ENCODE measurements around the gene NOD1.
"Not testable (repeated sequence)": the region's sequence is repeated elsewhere in the genome, so short reads cannot be mapped to it uniquely, and the experiment has no call there.

Gene NOD1

DNA sequence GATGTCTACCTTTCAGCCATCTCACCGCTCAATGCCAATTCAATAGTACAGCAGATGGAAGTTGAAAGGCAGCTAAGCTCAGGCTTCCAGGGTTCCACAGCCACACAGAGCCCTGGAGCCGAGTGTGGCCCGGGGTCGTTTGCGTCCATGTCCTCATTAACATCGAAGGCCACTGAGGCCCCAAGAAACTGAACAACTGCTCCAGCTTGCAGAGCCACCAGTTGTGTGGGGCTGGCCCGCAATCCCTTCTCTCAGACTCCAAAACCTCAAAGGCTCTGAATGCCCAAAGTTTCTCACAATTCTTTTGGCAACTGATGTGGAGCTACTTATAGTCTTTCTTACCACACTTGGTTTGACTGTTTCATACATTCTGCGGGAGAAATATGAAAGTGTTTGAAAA is 31.1 kb downstream of the NOD1 start:
- DNase-seq (ENCODE audit: low spot score): no peak

DNA sequence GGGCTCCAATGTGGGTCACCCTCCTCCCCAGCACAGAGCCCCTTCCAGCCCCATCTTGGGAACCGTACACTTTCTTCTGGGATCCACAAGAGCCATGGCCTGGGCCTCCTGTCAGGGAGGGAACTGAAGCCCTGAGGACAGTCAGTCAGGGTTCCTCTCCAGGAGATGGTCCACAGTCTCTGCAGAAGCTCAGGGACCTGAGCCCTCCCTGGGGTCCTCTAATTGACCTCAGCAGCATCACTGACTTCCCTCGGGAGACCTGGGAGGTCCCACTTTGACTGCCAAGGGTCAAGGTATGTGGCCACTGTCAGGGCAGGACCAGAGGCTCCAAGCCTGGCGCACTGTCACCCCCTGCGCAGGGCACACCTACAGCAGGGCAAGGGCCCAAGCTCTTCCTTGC is 32.3 kb downstream of the NOD1 start:
- no peak for DNase-seq (ENCODE audit: low spot score)

DNA sequence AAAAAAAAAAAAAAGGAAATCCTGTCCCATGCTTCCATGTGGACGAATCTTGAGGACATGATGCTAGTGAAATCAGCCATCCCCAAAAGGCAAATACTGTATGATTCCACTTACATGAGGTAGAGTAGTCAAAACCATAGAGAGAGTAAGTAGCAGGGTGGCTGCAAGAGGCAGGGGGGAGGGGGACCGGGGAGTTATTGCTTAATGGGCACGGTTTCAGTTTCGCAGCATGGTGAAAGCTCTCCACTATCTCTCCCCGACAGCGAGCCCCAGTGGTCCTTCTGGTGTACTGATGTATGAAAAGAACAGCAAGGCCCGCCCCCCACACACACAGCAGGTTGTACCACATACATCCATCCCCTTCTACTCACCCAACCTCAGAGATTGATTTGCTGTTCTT is 32.8 kb downstream of the NOD1 start:
- DNase-seq (ENCODE audit: low spot score): no peak

DNA sequence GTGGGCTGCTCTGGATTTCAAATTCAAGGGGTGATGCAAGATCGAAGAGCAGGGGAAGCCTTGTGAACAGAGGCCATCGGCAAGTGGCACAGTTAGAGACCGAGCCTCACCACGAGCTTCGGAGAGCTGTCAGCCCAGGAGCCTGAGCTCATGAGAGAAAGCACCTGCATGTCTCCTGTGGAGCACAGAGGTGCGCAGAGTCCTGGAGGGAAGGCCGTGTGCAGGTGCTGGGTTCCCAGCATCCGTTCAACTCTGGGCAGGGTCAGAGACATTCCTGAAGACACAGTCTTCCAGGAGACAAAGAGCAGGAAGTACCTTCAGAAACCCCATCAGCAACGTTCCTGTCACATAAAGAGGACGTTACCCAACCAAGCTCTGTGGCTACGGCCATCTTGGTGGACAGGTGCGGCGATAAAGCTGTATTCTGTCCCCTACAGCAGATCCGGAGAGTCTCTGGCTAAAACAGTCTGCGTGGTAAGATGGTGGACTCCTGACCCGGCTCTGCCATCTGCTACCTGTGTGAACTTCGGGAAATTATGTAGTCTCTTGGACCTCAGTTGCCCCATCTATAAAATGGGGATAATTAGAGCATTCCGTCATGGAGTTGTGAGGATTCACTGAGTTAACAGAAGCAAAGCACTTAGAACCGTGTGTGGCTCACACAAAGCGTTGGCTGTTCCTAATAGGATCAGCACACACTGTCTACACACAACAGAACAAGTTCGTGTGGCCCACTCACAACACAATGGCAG is 40.6 kb downstream of the NOD1 start:
- no peak for DNase-seq (ENCODE audit: low spot score)

DNA sequence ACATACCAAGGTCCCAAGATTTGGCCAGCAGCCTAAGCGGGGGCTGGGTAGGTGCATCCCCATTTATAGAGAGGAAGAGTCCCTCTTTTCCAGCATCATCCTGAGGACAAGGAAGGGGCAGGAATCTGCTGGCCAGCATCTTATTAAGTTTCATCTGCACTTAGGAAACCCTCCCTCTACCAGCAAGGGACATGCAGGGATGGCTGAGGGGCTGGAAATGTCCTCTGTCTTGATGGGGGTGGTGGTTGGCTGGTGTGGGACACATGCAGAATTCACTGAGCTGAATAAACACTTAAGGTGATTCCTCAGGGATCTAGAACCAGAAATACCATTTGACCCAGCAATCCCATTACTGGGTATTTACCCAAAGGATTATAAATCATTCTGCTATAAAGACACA is 42.1 kb downstream of the NOD1 start:
- no peak for DNase-seq (ENCODE audit: low spot score)

DNA sequence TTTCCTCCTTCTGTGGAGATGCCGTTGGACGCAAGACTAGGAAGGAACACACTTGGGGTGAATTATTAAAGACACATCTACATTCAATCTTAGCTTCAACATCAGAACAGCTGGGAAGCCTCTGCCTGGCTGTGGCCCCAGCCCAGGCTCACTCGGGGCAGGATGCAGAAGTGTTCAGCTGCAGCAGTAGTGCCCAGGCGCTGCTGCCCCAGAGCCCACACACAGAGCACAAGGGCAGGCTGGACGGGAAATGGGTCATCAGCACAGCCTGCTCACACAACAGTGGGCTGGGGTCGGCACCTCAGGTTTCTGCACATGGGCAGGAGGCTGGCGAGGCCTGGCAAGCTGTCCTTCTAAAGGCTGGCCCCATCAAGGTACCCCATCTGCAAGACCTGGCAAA is 42.5 kb downstream of the NOD1 start:
- no peak for DNase-seq (ENCODE audit: low spot score)

DNA sequence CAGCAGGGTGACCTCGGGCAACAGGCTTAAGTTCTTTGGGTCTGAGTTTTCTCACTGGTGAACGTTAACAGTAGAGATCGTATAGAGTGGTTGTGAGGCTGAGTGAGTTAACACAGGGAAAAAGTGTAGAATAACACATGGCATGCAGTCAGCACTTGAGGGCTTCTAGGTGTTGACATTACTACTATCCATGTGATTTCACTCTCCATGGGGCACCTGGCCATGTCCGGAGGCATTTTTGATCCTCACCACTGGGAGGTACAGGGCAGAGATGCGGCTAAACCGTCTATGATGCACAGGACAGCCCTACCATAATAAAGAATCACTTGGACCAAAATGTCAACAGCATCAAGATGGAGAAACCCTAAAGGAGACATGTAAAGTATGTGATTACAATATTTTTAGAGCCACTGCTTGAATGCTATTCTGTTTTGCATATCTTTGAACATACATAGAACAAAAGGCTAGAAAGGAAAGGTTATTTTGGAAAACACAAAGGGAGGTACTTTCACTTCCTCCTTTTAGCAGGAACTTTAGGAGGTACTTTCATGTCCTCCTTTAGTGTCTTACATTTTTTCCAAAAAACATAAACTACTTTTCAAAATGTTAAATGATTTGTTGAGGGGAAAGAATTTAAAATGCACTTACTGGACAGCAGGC is 44.3 kb downstream of the NOD1 start:
- no peak for DNase-seq (ENCODE audit: low spot score)

DNA sequence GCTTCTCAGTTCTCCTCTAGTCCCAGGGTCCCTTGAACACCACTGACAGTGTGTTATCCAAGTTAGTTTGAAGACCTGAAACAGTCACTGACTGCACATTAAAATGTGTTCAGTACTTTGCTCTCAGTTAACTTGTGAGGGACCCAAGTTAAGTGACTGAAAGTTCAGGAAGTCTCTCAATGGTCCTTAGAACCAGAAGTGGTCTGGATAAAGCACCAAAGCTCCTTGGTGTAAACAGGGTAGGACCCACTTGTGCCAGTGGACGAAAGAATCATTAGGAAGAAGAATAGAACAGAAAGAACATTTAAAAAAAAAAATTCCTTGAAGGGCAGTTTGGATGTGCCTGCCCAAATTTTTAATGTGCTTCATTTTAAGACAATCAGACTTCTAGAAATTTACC is 45.1 kb downstream of the NOD1 start:
- DNase-seq (ENCODE audit: low spot score): no peak

DNA sequence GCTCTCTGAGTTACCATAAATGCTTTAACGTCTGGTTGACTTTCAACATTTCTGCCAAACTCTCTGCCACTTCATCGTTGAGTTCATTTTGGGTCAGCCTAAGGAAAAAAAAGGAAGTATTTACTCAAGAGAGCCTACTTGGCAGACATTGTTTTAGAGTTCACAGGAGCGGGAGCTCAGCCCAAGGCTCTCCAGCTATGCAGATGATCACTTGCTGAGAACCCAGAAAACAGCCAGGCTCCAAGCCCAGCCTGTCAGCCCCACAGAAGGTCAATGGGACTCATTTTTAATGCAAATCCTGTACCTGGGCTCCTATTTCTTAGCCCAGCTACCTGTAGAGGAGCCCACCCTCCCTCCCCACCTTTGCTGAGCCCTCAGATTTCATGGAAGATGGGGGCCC is 45.5 kb downstream of the NOD1 start:
- DNase-seq (ENCODE audit: low spot score): no peak

DNA sequence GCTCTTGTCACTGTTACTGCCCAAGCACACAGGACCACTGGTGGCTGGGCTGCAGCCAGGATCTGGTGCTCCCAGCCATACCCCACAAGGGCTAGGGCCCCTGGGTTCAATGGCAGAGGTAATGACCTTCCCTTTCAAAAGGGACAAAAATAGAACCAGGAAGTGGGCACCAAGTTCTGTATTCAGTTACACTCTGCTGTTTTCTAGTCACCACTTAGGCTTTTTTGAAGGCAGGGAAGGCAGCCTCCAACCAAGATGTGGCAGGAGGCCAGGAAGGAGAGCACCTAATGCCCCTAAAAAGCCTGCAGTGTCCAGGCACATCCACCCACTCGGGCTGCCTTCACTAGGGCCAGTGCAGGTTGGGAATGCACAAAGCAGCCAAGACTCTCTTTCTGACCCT is 47.8 kb downstream of the NOD1 start:
- DNase-seq (ENCODE audit: low spot score): no peak

DNA sequence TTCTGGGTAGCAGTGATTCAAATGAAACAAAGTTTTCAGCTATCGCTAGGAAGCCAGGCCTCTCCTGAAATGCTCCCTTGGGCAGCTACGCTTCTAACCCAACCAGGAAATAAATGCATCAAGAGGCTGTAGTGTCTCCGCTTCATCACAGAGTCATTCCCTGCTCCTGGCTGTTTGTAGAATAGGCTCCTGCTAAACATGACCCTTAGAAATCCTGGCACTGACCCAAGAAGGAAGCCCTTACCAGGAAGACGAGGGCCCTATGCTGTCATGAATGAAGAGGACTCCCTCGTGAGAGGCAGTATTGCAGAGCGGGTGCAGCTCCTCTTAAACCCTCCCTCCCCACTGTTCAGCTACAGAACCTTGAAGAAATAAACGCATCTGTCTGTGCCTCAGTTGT is 48.3 kb downstream of the NOD1 start:
- no peak for DNase-seq (ENCODE audit: low spot score)

DNA sequence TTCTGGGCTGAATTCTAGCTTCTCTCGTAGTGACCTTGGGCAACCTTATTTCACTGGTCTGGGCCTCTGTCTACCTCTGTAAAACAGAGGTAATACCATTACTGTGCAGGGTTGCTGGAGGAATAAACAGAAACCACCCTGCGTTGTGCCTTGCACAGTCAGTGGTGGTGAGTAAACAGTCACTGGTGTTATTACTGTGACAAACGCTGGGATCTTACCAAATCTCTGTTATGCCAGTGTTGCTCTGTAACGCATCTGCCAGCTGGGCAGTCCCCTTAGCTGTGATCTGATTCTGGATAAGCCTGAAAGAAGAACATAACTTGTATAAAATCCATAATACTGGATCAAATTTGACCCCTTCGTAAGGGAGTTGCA is 49.4 kb downstream of the NOD1 start:
- DNase-seq (ENCODE audit: low spot score): no peak

DNA sequence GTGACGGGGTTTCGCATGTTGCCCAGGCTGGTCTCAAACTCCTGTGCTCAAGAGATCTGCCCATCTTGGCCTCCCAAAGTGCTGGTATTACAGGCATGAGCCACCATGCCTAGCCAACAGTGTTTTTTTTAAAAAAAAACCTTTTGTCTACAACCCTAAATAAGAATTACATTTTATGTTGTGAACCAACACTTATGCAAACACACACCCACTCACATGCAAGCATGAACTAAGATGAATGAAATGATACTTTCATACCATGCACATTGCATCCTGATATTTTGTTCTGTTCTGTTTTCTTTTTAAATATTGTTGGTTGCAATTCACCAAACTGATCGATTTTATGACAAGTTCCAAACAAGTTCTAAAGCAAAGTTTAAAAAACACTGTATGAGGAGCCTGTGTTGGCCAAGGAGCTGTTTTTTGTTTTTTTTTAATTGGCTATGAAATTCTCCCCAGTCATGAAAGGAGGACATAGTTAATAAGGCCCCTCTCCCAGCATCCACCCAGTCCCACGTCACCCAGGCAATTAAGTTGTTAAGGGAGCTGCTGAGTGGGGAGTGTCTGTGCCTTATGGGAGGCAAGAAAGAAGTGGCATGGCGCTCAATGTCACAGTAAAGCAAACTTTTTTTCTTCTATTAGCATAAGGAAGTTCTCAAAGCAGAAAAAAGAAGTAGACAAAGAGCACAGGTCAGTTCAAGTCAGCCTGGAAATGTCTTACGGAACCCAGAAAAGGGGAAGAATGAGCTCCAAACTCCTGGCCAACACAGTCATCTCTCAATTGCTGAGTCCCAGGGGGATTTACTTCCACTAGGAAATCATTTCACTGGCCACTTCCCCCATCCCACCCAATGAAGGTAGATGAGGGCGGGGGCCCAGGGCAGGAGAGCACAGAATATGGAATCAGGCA is 50.1 kb downstream of the NOD1 start:
- no peak for DNase-seq (ENCODE audit: low spot score)

DNA sequence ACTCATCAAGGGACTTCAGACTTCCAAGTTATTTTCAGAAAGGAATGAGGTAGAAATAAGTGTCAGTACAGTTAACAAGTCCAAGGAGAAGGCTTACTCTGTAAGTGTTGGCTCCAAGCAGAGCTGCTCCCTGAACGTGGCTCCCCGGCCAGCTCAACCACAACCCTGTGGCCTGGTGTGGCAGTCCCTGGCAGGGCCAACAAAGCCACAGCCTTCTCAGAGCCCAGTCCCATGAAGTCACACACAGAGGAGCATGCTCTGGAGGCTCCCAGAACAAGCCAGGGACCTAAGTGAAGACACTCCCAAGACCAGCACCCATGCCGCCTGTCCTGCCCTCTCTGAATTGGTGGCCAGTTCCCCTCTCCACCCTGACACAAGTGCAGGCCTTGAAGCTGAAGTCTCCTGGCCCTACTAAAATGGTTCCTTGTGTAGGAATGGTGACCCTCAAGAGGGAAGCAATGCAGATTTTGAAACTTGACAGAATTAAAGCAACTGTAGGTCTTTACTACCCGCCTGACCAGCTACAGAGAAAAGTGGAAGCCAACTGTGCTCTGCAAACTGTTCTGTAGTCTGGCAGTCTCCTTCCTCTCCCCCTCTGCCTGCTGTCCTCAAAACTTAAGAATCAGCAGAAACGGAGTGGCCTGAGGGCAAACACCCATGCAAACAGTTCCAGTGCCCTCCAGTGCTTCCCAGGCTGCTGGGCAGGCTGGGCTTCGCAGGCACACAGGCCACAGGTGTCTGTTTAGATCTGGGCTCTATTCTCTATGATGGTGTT is 51.1 kb downstream of the NOD1 start:
- no peak for DNase-seq (ENCODE audit: low spot score)

DNA sequence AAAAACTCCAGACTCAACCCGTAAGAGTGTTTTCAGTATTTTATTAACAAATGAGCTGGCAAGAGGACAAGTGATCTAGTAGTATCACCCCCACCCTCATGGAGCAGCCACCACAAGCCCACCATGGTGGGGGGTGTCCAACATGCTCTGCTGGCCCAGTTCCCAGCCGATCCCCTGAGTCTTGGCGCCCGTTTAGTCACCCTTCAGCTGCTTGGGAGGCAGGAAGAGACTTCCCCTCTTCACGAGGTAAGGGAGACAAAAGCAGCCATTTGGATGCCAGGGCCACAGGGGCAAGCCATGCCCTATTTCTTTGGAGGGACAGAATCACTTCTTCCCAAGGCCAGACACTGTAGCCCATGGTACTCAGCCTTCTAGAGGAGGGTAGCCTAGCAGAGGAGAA is 54.1 kb downstream of the NOD1 start:
- DNase-seq (ENCODE audit: low spot score): no peak

DNA sequence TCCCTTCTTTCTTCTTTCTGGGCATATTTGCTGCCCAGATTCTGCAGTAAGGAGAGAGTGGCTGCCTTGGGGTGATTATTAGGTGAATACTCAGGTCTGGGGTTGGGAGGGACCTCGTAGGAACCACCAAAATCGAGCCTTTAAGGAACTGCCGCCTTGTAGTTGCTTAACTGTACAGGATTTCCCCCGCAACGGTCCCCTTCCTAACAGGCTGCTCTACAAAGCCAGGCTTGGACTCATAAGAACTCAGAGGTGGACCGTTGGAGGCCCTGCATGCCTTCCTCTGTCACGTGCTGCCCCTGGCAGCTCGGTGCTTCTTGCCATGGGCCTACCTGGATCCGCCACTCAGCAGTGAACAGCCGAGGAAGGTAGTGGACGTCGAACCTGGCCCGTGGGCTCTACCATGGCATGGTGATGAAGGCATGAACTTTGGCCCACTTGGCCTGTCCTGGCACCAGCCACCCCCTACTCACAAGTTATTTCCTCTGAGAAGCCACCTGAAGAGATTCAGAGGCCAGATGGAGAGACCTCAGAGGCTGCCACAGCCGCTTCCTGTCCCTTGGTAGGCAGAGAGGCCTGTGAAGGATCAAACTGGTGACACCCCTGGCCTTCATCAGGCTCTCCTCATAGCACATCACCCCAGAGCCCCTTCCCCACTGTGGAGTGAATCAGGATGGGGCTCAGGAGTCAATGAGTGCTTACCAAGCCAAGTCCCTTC is 54.6 kb downstream of the NOD1 start:
- no peak for DNase-seq (ENCODE audit: low spot score)

DNA sequence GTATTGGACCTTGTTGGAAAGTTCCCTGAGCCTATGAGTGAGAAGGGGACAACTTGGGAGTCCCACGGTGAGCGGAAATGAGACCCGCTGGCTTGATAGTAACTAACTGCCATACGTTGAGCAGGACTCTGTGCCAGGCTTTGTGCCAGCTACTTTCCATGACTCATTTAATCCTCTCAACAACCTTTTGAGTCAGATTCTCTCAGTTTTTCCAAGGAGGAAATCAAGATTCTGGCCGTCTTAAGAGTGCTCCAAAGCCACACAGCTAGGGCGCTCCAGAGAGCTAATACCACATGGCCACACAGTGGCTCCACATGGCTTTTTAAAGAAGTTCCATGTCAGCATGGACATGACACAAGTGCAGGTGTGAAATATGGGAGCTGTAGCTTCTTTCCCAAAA is 55.7 kb downstream of the NOD1 start:
- DNase-seq (ENCODE audit: low spot score): no peak

DNA sequence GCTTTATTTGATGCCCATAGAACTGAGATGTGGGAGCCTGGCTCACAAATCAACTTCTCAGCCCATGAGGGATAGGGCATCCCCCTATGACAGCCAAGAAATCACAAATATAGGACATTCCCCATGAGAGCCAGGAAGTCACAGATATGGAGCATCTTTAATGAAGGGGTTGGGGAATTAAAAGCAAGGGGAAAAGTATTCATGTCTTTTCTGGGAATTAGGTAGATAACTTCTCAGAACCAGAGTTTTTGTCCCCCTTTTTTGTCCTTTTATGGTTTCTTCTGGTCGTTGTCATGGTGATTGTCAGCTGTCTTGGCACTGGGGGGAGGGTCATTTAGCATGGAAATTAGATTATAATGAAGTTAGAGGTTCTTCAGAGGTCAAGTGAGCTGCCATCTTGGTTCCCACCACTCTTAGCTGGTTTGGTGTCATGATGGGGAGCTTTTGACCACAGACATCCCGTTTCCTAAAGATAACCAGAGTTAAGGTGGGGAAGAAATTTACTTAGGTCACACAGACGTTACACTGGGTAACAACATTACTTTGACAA is 56.9 kb downstream of the NOD1 start:
- no peak for DNase-seq (ENCODE audit: low spot score)

DNA sequence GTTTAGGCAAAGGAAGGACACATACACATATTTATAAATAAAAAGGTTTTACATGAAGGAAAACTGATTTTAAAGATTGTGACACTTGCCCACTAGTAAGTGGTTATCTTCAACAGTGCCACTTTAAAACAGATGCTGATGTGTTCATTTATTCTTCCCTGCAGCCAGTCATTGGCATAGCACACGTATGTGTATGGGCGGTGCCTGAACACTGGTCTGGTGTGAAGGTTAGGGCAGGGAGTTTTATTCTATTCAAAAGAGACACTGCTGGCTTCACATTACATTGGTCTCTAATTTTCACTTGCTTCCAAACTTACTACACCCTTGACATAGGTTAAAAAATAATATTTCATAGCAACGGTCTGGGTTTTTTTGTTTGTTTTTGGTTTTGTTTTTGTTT is 57.9 kb downstream of the NOD1 start:
- no peak for DNase-seq (ENCODE audit: low spot score)

DNA sequence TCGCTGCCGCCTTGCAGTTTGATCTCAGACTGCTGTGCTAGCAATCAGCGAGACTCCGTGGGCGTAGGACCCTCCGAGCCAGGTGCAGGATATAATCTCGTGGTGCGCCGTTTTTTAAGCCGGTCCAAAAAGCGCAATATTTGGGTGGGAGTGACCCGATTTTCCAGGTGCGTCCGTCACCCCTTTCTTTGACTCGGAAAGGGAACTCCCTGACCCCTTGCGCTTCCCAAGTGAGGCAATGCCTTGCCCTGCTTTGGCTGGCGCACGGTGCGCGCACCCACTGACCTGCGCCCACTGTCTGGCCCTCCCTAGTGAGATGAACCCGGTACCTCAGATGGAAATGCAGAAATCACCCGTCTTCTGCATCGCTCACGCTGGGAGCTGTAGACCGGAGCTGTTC is 58.5 kb downstream of the NOD1 start:
- DNase-seq (ENCODE audit: low spot score): not testable (repeated sequence)

DNA sequence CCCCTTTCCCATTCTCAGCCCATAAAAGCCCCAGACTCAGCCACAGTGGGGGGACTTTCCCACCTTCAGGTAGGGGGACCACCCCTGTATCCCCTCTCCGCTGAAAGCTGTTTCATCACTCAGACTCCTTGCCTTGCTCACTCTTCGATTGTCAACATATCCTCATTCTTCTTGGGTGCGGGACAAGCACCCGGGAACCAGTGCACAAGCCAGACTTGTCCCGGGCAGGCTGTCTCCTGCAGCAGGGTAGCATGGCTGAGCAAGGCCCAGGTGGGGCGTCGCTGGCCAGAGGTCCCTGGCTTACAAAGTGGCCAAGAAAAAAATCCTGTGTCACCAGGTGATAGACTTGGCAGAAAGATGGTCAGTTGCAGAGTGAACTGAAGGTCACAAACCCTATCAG is 64.7 kb downstream of the NOD1 start:
- DNase-seq (ENCODE audit: low spot score): no peak
